H1 (cell line): ENCODE measurements around the gene SNX15. TPM values are rescaled to one million over a fixed set of nuclear protein-coding genes. Genes with fewer than 3 reads are reported as not detected.

Source experiments
- CEBPB ChIP-seq: IDR thresholded peaks from 2 replicates; pipeline ENCODE4 v1.6.1; 2012; ENCODE audit warnings: low read depth, low read length
- CHD1 ChIP-seq: IDR thresholded peaks from 2 replicates; pipeline ENCODE4 v1.6.1; 2012; ENCODE audit warnings: low read depth, low read length, improper control_type of control experiment
- POU5F1 ChIP-seq: IDR thresholded peaks from 2 replicates; pipeline ENCODE4 v1.6.1; 2011; ENCODE audit warnings: low read depth, mild to moderate bottlenecking, low read length, moderate library complexity
- SIRT6 ChIP-seq: IDR thresholded peaks from one replicate; pipeline ENCODE4 v1.7.1; 2012; ENCODE audit warnings: low read length, inconsistent platforms
- SP4 ChIP-seq: IDR thresholded peaks from 2 replicates; pipeline ENCODE4 v1.6.1; 2012; ENCODE audit warnings: low read length, inconsistent platforms
- polyA plus RNA-seq, 7 experiments: library from polyadenylated mRNA; depleted of rRNA in 3 of 7; stranded (reverse) in 5 of 7; unstranded in 2 of 7; fragments of >200 nt in 5 of 7; fragments of 200-250 nt in 2 of 7; gene quantifications; 1 replicate in 5 of 7; 2 replicates in 1 of 7; 4 replicates in 1 of 7; pipeline versions ENCODE4 v1.2.1 to v1.2.3, GENCODE V29; 2011 to 2013; ENCODE audit warnings: missing spikeins in 2 of 7, mixed read lengths in 2 of 7
- total RNA-seq: library from RNA; stranded (reverse); fragmentation: NEBNext Ultra II Directional; extraction: Animal tissue kit (Norgen Biotek cat#: 25700); gene quantifications from 2 replicates; pipeline ENCODE4 v1.2.1, GENCODE V29; 2021

SNX15 gene
- total and polyA plus RNA-seq, 2 of the 8 experiments (the other 6 are each of a cell fraction or from before 2014, with no cell fraction given): 13.0 to 18.3 TPM

DNA sequence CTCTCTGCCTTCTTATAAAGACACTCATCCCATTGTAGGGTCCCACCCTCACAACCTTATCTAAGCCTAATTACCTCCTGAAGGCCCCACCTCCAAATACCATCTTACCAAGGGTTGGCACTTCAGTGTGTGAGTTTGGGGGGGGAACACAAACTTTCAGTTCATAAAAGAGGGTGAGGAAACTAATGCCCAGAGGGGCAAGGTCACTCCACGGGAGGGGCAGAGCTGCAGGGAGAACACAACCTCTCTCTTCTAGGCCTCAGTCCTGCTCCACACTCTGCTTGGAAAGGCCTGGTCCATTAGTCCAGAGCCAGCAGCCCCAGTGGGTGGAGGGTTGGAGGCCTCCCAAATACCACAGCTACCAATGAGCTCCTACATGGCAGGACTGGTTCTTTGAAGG lies 27.8 kb upstream of the SNX15 start (continued):
- TF ChIP-seq CHD1 (no peak), POU5F1 (no peak), CEBPB (no peak), SIRT6 (no peak), SP4 (no peak)
- TF ChIP-seq, all 59 proteins: peak for 0
